ENCODE measurements around the gene CD59.

GRCh38 chr11:33692013-33692504 is 44.2 kb downstream of the CD59 start:
- TF ChIP-seq EZH2 (optimal IDR thresholded peaks at IDR 0.05; ENCODE audit: low read depth, low read length) (no peak), CTCF (IDR thresholded peaks at IDR 0.05; ENCODE audit: low read length) (no peak), EZH2phosphoT487 (IDR thresholded peaks at IDR 0.05; ENCODE audit: low read length) (no peak)
